K562 (cell line): ENCODE results near the gene ATMIN. TPM values are rescaled to one million over a fixed set of nuclear protein-coding genes. Genes with fewer than 3 reads are reported as not detected.

Experiments used
- ATF3 ChIP-seq, 2 experiments: fragments of 450-650 bp in 1 of 2; sonication (generic) in 1 of 2; formaldehyde crosslinking in 1 of 2; IDR thresholded peaks in 1 of 2; conservative IDR thresholded peaks in 1 of 2; 2 replicates each; pipeline versions ENCODE4 v1.6.1 to v1.8.1; 2016 to 2023; ENCODE audit warnings: mild to moderate bottlenecking in 2 of 2, moderate library complexity in 2 of 2, inconsistent platforms in 1 of 2, missing genetic modification reagents in 1 of 2
- CEBPG ChIP-seq, 3 experiments: fragments of 200-800 bp in 1 of 3; sonication (Bioruptor generic) in 1 of 3; sonication (generic) in 1 of 3; formaldehyde crosslinking in 1 of 3; IDR thresholded peaks in 2 of 3; conservative IDR thresholded peaks in 1 of 3; 2 replicates each; pipeline versions ENCODE4 v1.6.1 to v1.8.0; 2016 to 2022; ENCODE audit warnings: missing compliant biosample characterization in 2 of 3, missing genetic modification characterization in 2 of 3, mild to moderate bottlenecking in 1 of 3, missing genetic modification reagents in 1 of 3
- DPF2 ChIP-seq: fragments of 450-650 bp; IDR thresholded peaks from 2 replicates; pipeline ENCODE4 v1.6.1; 2016
- ELK1 ChIP-seq: sonication (generic); formaldehyde crosslinking; IDR thresholded peaks from 2 replicates; pipeline ENCODE4 v1.8.1; 2022; ENCODE audit warnings: missing genetic modification reagents
- ETS1 ChIP-seq: conservative IDR thresholded peaks from 2 replicates; pipeline ENCODE4 v1.6.1; 2011; ENCODE audit warnings: low read depth, mild to moderate bottlenecking, low read length; ENCODE audit not compliant: control insufficient read depth
- HES1 ChIP-seq: fragments of 450-650 bp; IDR thresholded peaks from 2 replicates; pipeline ENCODE4 v1.6.1; 2016; ENCODE audit warnings: low read depth, mild to moderate bottlenecking, moderate library complexity
- HOXB6 ChIP-seq: fragments of 250-450 bp; sonication (Bioruptor Pico); IDR thresholded peaks from 2 replicates; pipeline ENCODE4 v1.5.1; 2022; ENCODE audit warnings: mild to moderate bottlenecking, borderline replicate concordance
- HSF4 ChIP-seq: fragments of 250-450 bp; sonication (Bioruptor Pico); IDR thresholded peaks from 2 replicates; pipeline ENCODE4 v2.1.2; 2022; ENCODE audit warnings: mild to moderate bottlenecking, moderate library complexity, borderline replicate concordance
- MAFK ChIP-seq: IDR thresholded peaks from 2 replicates; pipeline ENCODE4 v1.6.1; 2011; ENCODE audit warnings: low read length, improper control_type of control experiment
- MTA2 ChIP-seq: fragments of 450-650 bp; IDR thresholded peaks from 2 replicates; pipeline ENCODE4 v1.6.1; 2016; ENCODE audit warnings: low read depth
- NUFIP1 ChIP-seq: fragments of 450-650 bp; IDR thresholded peaks from 2 replicates; pipeline ENCODE4 v1.6.1; 2018; ENCODE audit not compliant: partially characterized antibody
- PHF8 ChIP-seq: fragments of 200-600 bp; sonication (generic); IDR thresholded peaks from 2 replicates; pipeline ENCODE4 v1.6.1; 2012; ENCODE audit warnings: mixed run types, mild to moderate bottlenecking, inconsistent platforms, low read length, moderate library complexity, borderline replicate concordance
- PRDM10 ChIP-seq: fragments of 450-650 bp; IDR thresholded peaks from 2 replicates; pipeline ENCODE4 v1.6.1; 2018; ENCODE audit not compliant: partially characterized antibody
- RAD21 ChIP-seq, 2 experiments: fragments of 250-450 bp in 1 of 2; fragments of 450-650 bp in 1 of 2; sonication (Bioruptor Pico) in 1 of 2; formaldehyde crosslinking in 1 of 2; IDR thresholded peaks in 1 of 2; conservative IDR thresholded peaks in 1 of 2; 2 replicates each; pipeline versions ENCODE4 v1.4.0 to v1.8.0; 2020 to 2022; ENCODE audit warnings: mild to moderate bottlenecking in 2 of 2, moderate library complexity in 1 of 2
- RFX5 ChIP-seq: IDR thresholded peaks from 2 replicates; pipeline ENCODE4 v1.6.1; 2011; ENCODE audit warnings: low read depth, mild to moderate bottlenecking, improper control_type of control experiment, low read length
- ZNF707 ChIP-seq: fragments of 250-450 bp; sonication (Bioruptor Pico); conservative IDR thresholded peaks from 2 replicates; pipeline ENCODE4 v1.8.0; 2022; ENCODE audit warnings: inconsistent platforms, mild to moderate bottlenecking, moderate library complexity
- polyA plus RNA-seq, 8 experiments: library from polyadenylated mRNA; depleted of rRNA in 4 of 8; stranded (reverse) in 5 of 8; unstranded in 3 of 8; fragments of >200 nt; fragmentation: Nextera tagmentation in 2 of 8; fragmentation: Illumina TruSeq in 1 of 8; extraction: Ambion mirVana in 2 of 8; extraction: Trizol in 1 of 8; gene quantifications; 2 replicates each; pipeline versions ENCODE4 v1.2.1 to v1.2.3, GENCODE V29; 2011 to 2014; ENCODE audit warnings: inconsistent platforms in 1 of 8, missing spikeins in 1 of 8
- total RNA-seq, 7 experiments: library from RNA; depleted of rRNA in 6 of 7; stranded (reverse); fragments of >200 nt in 6 of 7; fragmentation: Illumina TruSeq in 2 of 7; extraction: Trizol in 2 of 7; gene quantifications; 2 replicates each; pipeline versions ENCODE4 v1.2.1 to v1.2.3, GENCODE V29; 2011 to 2021; ENCODE audit warnings: low replicate concordance in 1 of 7

The ATMIN gene
- total and polyA plus RNA-seq, 9 of the 15 experiments (the other 6 are each of a cell fraction or from before 2014, with no cell fraction given): 6.7 to 40.9 (median 23.4) TPM

GRCh38 chr16:81077076-81077940 lies 41.7 kb downstream of the ATMIN start, which contains the start of gene C16orf46 (continued):
- TF ChIP-seq RAD21 (CRISPR knock-in tag; conservative IDR thresholded peaks at IDR 0.05 in 1 of 2, IDR thresholded peaks at IDR 0.05 in 1 of 2) (no peak; a peak in 2 of 4 replicates), MAFK (no peak), HES1 (no peak), CEBPG (CRISPR knock-in tag; IDR thresholded peaks at IDR 0.05) (peak; percentile 52; the same call in 1 of the 2 replicates), CEBPG (tag; conservative IDR thresholded peaks at IDR 0.05 in 1 of 2, IDR thresholded peaks at IDR 0.05 in 1 of 2) (no peak), ATF3 (IDR thresholded peaks at IDR 0.05) (peak; percentile 54; the same call in 1 of the 2 replicates), ATF3 (CRISPR knock-in tag; conservative IDR thresholded peaks at IDR 0.05) (0 out of 2 replicates have a peak, but pooled peaks have one; percentile 46), PRDM10 (no peak), HSF4 (CRISPR knock-in tag) (no peak), DPF2 (no peak), MTA2 (no peak), RFX5 (no peak), HOXB6 (CRISPR knock-in tag) (no peak), PHF8 (peak; percentile 96), ZNF707 (no peak), NUFIP1 (no peak), ELK1 (no peak), ETS1 (peak; percentile 52; the same call in 1 of the 2 replicates)
